ENCODE results near the gene STK33. TPM values are rescaled to one million over a fixed set of nuclear protein-coding genes. Genes with fewer than 3 reads are reported as not detected.

The STK33 gene
- 1 to 10 TPM in 2 of 3 donors, under 1 TPM in 1; 0.33 to 2.4 (median 1.2) TPM for total RNA-seq

GRCh38 chr11:8593935-8594909, at the start of gene STK33:
Gene STK33 (minus strand): TSS chr11:8594228. CDS start chr11:8474905, 119,323 bp downstream.
- no peaks in the 10 kb centered on the region for H3K36me3 ChIP-seq
- TF ChIP-seq CTCF (IDR thresholded peaks at IDR 0.05) = no peak
- no peak for TF ChIP-seq POLR2AphosphoS5 (IDR thresholded peaks at IDR 0.05)
- no peak for TF ChIP-seq POLR2A (IDR thresholded peaks at IDR 0.05)
- H3K4me1 ChIP-seq = peaks cover 0 to 5% of the 10 kb centered on the region in 2 donors
- intact Hi-C loops (cut with DNase I; ENCODE audit: low total_unique reads) = no loop called here
- H3K27ac ChIP-seq = no peak within 1 kb of the TSS
- H3K4me3 ChIP-seq = peak within 1 kb of the TSS; percentile 42 to 55 (median 48)
- H3K27me3 ChIP-seq = peaks cover 0 to 18% of the 10 kb centered on the region in 2 donors
- DNase-seq (ENCODE audit: low spot score in 2 of 2) = no peak
- H3K9me3 ChIP-seq = no peaks in the 10 kb centered on the region

- Histone ChIP-seq H3K27me3 (no peaks in the 10 kb centered on the region), H3K27ac (no peak overlapping the region), H3K9me3 (no peaks in the 10 kb centered on the region), H3K36me3 (no peaks in the 10 kb centered on the region), H3K4me1 (no peaks in the 10 kb centered on the region), H3K4me3 (no peak overlapping the region)
- no peak for DNase-seq (ENCODE audit: low spot score in 2 of 2)
- TF ChIP-seq POLR2AphosphoS5 (IDR thresholded peaks at IDR 0.05) (no peak), POLR2A (IDR thresholded peaks at IDR 0.05) (no peak)
- intact Hi-C loops (cut with DNase I; ENCODE audit: low total_unique reads) = no loop called here
Observed at GRCh38 chr11:8642196-8642841, 48.3 kb upstream of the STK33 start.

- Histone ChIP-seq H3K27me3 (no peaks in the 10 kb centered on the region), H3K4me3 (no peak overlapping the region), H3K27ac (no peak overlapping the region), H3K9me3 (peaks cover 0 to 6% of the 10 kb centered on the region in 2 donors), H3K36me3 (no peaks in the 10 kb centered on the region), H3K4me1 (no peaks in the 10 kb centered on the region)
- intact Hi-C loops (cut with DNase I; ENCODE audit: low total_unique reads) = no loop called here
- TF ChIP-seq CTCF (IDR thresholded peaks at IDR 0.05) = no peak
- no peak for TF ChIP-seq POLR2AphosphoS5 (IDR thresholded peaks at IDR 0.05)
- no peak for TF ChIP-seq POLR2A (IDR thresholded peaks at IDR 0.05)
- no peak for DNase-seq (ENCODE audit: low spot score in 2 of 2)
Observed at GRCh38 chr11:8641332-8641731, 47.3 kb upstream of the STK33 start.

- H3K27ac ChIP-seq = no peak overlapping the region
- no peaks in the 10 kb centered on the region for H3K36me3 ChIP-seq
- peaks cover 0 to 11% of the 10 kb centered on the region in 2 donors for H3K9me3 ChIP-seq
- no peak for TF ChIP-seq POLR2A (IDR thresholded peaks at IDR 0.05)
- TF ChIP-seq POLR2AphosphoS5 (IDR thresholded peaks at IDR 0.05) = no peak
- TF ChIP-seq CTCF (IDR thresholded peaks at IDR 0.05) = no peak
- no peak for DNase-seq (ENCODE audit: low spot score in 2 of 2)
- no peak overlapping the region for H3K4me3 ChIP-seq
- H3K4me1 ChIP-seq = no peaks in the 10 kb centered on the region
- no peaks in the 10 kb centered on the region for H3K27me3 ChIP-seq
- intact Hi-C loops (cut with DNase I; ENCODE audit: low total_unique reads) = no loop called here
Observed at GRCh38 chr11:8640267-8640906, 46.4 kb upstream of the STK33 start.

- no peak for TF ChIP-seq CTCF (IDR thresholded peaks at IDR 0.05)
- TF ChIP-seq POLR2A (IDR thresholded peaks at IDR 0.05) = no peak
- no peak for TF ChIP-seq POLR2AphosphoS5 (IDR thresholded peaks at IDR 0.05)
- intact Hi-C loops (cut with DNase I; ENCODE audit: low total_unique reads) = no loop called here
- peaks cover 0 to 11% of the 10 kb centered on the region in 2 donors for H3K9me3 ChIP-seq
- DNase-seq (ENCODE audit: low spot score in 2 of 2) = no peak
- H3K27ac ChIP-seq = no peak overlapping the region
- H3K4me3 ChIP-seq = no peak overlapping the region
- no peaks in the 10 kb centered on the region for H3K36me3 ChIP-seq
- H3K4me1 ChIP-seq = no peaks in the 10 kb centered on the region
- no peaks in the 10 kb centered on the region for H3K27me3 ChIP-seq
Observed at GRCh38 chr11:8639655-8640054, 45.6 kb upstream of the STK33 start.
